ENCODE data around the gene ATOSA.

The ATOSA gene

GRCh38 chr15:52636459-52636858 is 42.7 kb downstream of the ATOSA start:
- Mint-ChIP-seq H3K27ac (ENCODE audit: low read depth) (no peak overlapping the region), H3K27me3 (no peaks in the 10 kb centered on the region), H3K4me1 (peaks cover 11% of the 10 kb centered on the region), H3K9me3 (no peaks in the 10 kb centered on the region), H3K36me3 (ENCODE audit: insufficient read depth) (peaks cover 26% of the 10 kb centered on the region), H3K4me3 (no peak overlapping the region)
- no peak for ATAC-seq (replicated peaks; ENCODE audit: extremely low read depth, poor library complexity, severe bottlenecking)
- DNase-seq (ENCODE audit: low spot score in 2 of 2): no peak

DNA sequence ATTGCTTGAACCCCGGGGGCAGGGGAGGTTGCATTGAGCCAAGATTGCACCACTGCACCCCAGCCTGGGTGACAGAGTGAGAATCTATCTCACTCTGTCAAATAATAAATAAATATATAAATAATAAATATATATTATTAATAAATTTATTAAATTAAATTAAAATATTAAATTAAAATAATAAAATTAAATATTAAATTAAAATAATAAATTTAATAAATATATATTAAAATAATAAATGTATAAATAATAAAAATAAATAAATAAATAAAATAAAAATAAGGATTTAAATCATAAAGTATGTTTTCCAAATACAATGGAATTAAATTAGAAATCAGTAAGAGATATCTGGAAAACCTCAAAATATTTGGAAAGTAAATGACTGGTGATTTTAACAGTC is 43.3 kb downstream of the ATOSA start:
- H3K27me3 Mint-ChIP-seq: no peaks in the 10 kb centered on the region
- DNase-seq (ENCODE audit: low spot score in 2 of 2) (no peak), ATAC-seq (replicated peaks; ENCODE audit: extremely low read depth, poor library complexity, severe bottlenecking) (no peak)
- peaks cover 22% of the 10 kb centered on the region for H3K36me3 Mint-ChIP-seq (ENCODE audit: insufficient read depth)
- no peaks in the 10 kb centered on the region for H3K9me3 Mint-ChIP-seq
- no peak overlapping the region for H3K27ac Mint-ChIP-seq (ENCODE audit: low read depth)
- H3K4me1 Mint-ChIP-seq: peaks cover 11% of the 10 kb centered on the region
- H3K4me3 Mint-ChIP-seq: no peak overlapping the region
